Heart right ventricle (tissue), 16 donors: Measurements from ENCODE around the gene GDPD5. TPM values are rescaled to one million over a fixed set of nuclear protein-coding genes. Genes with fewer than 3 reads are reported as not detected.

Experiments used
- ATAC-seq, 8 donors: fragments of 200-7000 bp; cut with Tn5 transposase; one replicate each; pipeline ENCODE4 v1.9.1; 2020; ENCODE audit warnings: mild to moderate bottlenecking in 8 of 8, moderate library complexity in 8 of 8, moderate number of reproducible peaks in 1 of 8
- DNase-seq, 2 donors: peaks; one replicate each; pipeline ENCODE4 v3.0.0-alpha.2; 2020
- H3K27ac ChIP-seq, 10 donors: fragments of 200-600 bp; sonication (generic) in 2 of 10; one replicate each; pipeline versions ENCODE4 v1.5.0 to v1.8.0; 2020 to 2022; ENCODE audit warnings: mild to moderate bottlenecking in 3 of 10
- H3K27me3 ChIP-seq, 7 donors: fragments of 200-600 bp; one replicate each; pipeline ENCODE4 v1.8.0; 2021 to 2022; ENCODE audit warnings: mild to moderate bottlenecking in 2 of 7
- H3K36me3 ChIP-seq, 9 donors: fragments of 200-600 bp; sonication (generic) in 1 of 9; one replicate each; pipeline versions ENCODE4 v1.5.0 to v1.8.0; 2020 to 2022; ENCODE audit warnings: mild to moderate bottlenecking in 2 of 9
- H3K4me1 ChIP-seq, 9 donors: fragments of 200-600 bp; sonication (generic) in 1 of 9; one replicate each; pipeline versions ENCODE4 v1.5.0 to v1.8.0; 2020 to 2022; ENCODE audit warnings: mild to moderate bottlenecking in 4 of 9
- H3K4me3 ChIP-seq, 10 donors: fragments of 200-600 bp; sonication (generic) in 2 of 10; one replicate each; pipeline versions ENCODE4 v1.5.0 to v1.8.0; 2020 to 2022; ENCODE audit warnings: mild to moderate bottlenecking in 7 of 10, moderate library complexity in 2 of 10
- H3K9me3 ChIP-seq, 11 donors: fragments of 200-600 bp in 10 of 11; sonication (generic) in 2 of 11; one replicate each; pipeline versions ENCODE4 v1.5.0 to v1.8.0; 2013 to 2022; ENCODE audit warnings: mild to moderate bottlenecking in 2 of 11, control low read depth in 1 of 11, moderate library complexity in 1 of 11
- WGBS, 2 donors: extraction: QIAGEN DNeasy Blood & Tissue Kit; methylation state at CpG; one replicate each; pipeline ENCODE4 v1.1.7; 2013; ENCODE audit warnings: inconsistent platforms in 1 of 2; 5-methylcytosine and 5-hydroxymethylcytosine counted together
- intact Hi-C, 10 donors: fragments of 100-400 bp; cut with DNase I; formaldehyde crosslinking; loops; one replicate each; pipeline versions ENCODE4 v1.11.1 to v1.14.2; 2022
- polyA plus RNA-seq, 2 donors: library from polyadenylated mRNA; stranded (reverse); fragments of 200-250 nt; gene quantifications; one replicate each; pipeline ENCODE4 v1.2.3, GENCODE V29; 2013
- total RNA-seq, 10 donors: library from RNA; stranded (reverse); fragmentation: NEBNext Ultra II Directional in 3 of 10; extraction: Animal tissue kit (Norgen Biotek cat#: 25700) in 3 of 10; gene quantifications; one replicate each; pipeline versions ENCODE4 v1.2.1 to v1.2.4, GENCODE V29; 2021 to 2023
- TF ChIP-seq, protein P1 (sequence below), 9 donors: fragments of 200-600 bp; sonication (generic) in 2 of 9; IDR thresholded peaks; one replicate each; pipeline versions ENCODE4 v1.5.0 to v1.8.0; 2021 to 2022; ENCODE audit warnings: antibody characterized with exemption in 9 of 9, mild to moderate bottlenecking in 5 of 9, moderate library complexity in 1 of 9
- donor health status: Arrhythmogenic right ventricular cardiomyopathy.
- donor health status: ischemic (EF 13 %, LVEDD 7.1; RV severe dilation, severe dysfunction).
- donor health status: healthy with polysubstance abuse.
- donor health status: DM: no; HTN: yes; CAD: no.
- donor health status: DM: no; HTN: no; CAD: no.
- donor health status: ischemic (EF 25% LVEDD 6.9; RV normal size, moderate dysfunction).
- donor health status: ischemic (EF 25% LVEDD 5.7; RV mildly dilated, moderate dysfunction).
- donor health status: healthy.
- donor health status: DM: yes; HTN: yes; CAD: no.
- donor health status: Ischemic cardiomyopathy.
- donor health status: ischemic (EF 35%, LVEDD 5.7; RV mildly dilated, moderate dysfunction).
- donor health status: nonischemic (EF 11% LVEDD 7.7; RV severe dilation, severe dysfunction).
- donor health status: DM: yes; HTN: yes; CAD: no.
- donor health status: PGD.
- donor health status: ischemic (EF 29% LVEDD 5.4; RV normal size, mild dysfunction).
- donor health status: nonischemic (EF 23%, LVEDD 6.1; RV moderate dilation, normal function).

Gene GDPD5
- total and polyA plus RNA-seq, 12 donors = 3.3 to 10.3 (median 4.1) TPM

DNA sequence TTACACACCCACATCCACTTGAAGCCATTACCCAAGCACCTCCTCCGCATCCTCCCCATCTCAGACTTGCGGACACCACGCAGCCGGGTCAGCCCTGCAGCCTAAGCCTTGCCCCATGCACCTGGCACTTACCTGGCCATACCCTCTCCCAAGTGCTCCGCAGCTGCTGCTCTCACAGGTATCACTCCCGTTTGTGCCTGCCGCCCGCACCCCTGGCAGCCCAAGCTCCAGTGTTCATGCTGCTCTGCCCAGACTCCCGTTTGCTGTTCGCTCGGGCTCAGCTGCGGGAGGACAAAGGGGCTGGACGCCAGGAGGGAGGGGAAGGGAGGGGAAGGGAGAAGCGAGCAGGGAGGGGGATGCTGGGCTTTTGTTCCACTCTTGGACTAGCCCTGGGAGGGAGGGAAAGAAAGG is 92.8 kb downstream of the GDPD5 start, which contains the start of gene KLHL35:
Gene KLHL35 (minus strand): TSS at position 293 of the 411 bp plus-strand sequence. CDS start 2,574 bp downstream, outside the sequence.
- 16 to 23% methylated on average over 14 of the region's 14 CpGs for WGBS, 2 donors
- ATAC-seq = no peak

DNA sequence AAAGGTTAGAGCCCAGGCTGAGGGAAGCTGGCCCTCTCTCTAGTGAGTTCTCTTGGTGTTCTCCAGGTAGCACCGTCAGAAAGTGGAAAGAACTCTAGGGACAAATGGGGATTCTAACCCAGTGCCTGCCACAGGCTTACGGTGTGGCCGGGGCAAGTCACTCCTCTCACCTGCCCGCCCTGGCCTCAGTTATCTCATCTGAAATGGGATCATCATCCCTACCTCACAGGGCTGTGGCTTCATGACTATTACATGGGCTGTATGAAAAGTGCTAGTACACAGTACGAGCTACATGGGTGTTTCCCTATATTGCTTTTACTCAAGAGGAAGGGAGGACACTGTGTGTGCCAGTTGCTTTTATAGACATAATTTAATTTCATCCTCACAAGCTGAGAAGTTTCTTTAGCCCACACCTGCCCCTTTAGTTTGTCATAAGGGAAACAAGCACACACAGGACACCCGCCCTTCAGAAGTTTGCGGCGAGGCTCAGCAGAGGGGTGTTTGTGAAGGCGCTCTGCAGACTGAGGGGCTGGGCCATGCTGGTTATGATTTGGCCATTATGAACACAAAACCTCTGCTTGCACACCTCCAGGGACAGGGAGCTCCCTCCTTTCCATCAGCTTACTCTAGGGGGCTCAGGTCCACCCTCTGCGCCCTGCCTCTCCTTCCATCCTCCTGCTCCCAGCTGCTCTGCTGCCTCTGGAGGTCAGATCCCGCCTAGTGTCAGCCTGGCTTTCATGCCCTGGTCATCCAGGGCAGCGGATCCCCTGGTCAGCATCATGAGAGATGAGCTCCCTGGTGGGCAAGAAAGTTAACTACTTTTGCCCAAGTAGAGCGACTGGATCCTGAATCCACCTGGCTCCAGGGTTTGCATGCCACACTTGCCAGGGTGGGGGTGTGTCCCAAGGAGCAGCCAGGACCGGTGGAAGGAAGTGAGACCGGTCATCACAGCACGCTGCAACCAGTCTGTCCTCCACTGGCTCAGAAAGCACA is 93.9 kb downstream of the GDPD5 start:
- H3K4me1 ChIP-seq = peaks cover 3 to 35% (median 12%) of the 10 kb centered on the region in 9 donors
- H3K9me3 ChIP-seq = peaks cover 0 to 6% (median 0%) of the 10 kb centered on the region in 11 donors
- peaks cover 0 to 54% (median 30%) of the 10 kb centered on the region in 7 donors for H3K27me3 ChIP-seq
- 52 to 57% methylated on average over 16 of the region's 16 CpGs for WGBS, 2 donors
- H3K4me3 ChIP-seq = no peak overlapping the region
- DNase-seq (no peak), ATAC-seq (no peak)
- no peak overlapping the region for H3K27ac ChIP-seq
- TF ChIP-seq, protein P1, sequence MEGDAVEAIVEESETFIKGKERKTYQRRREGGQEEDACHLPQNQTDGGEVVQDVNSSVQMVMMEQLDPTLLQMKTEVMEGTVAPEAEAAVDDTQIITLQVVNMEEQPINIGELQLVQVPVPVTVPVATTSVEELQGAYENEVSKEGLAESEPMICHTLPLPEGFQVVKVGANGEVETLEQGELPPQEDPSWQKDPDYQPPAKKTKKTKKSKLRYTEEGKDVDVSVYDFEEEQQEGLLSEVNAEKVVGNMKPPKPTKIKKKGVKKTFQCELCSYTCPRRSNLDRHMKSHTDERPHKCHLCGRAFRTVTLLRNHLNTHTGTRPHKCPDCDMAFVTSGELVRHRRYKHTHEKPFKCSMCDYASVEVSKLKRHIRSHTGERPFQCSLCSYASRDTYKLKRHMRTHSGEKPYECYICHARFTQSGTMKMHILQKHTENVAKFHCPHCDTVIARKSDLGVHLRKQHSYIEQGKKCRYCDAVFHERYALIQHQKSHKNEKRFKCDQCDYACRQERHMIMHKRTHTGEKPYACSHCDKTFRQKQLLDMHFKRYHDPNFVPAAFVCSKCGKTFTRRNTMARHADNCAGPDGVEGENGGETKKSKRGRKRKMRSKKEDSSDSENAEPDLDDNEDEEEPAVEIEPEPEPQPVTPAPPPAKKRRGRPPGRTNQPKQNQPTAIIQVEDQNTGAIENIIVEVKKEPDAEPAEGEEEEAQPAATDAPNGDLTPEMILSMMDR (IDR thresholded peaks at IDR 0.05) = no peak
- intact Hi-C loops = no loop called here
- H3K36me3 ChIP-seq = peaks cover 0 to 6% (median 0%) of the 10 kb centered on the region in 9 donors

More for the DNA sequence above, 92.8 kb downstream of the GDPD5 start, which contains the start of gene KLHL35:
- H3K36me3 ChIP-seq = peaks cover 0 to 7% (median 0%) of the 10 kb centered on the region in 9 donors
- H3K4me3 ChIP-seq = no peak within 1 kb of the TSS
- H3K27me3 ChIP-seq = peaks cover 0 to 54% (median 30%) of the 10 kb centered on the region in 7 donors
- no peak for DNase-seq
- peaks cover 0 to 6% (median 0%) of the 10 kb centered on the region in 11 donors for H3K9me3 ChIP-seq
- intact Hi-C loops = no loop called here
- TF ChIP-seq, protein P1 (IDR thresholded peaks at IDR 0.05) = no peak
- H3K4me1 ChIP-seq = peaks cover 3 to 31% (median 8%) of the 10 kb centered on the region in 9 donors
- no peak within 1 kb of the TSS for H3K27ac ChIP-seq

DNA sequence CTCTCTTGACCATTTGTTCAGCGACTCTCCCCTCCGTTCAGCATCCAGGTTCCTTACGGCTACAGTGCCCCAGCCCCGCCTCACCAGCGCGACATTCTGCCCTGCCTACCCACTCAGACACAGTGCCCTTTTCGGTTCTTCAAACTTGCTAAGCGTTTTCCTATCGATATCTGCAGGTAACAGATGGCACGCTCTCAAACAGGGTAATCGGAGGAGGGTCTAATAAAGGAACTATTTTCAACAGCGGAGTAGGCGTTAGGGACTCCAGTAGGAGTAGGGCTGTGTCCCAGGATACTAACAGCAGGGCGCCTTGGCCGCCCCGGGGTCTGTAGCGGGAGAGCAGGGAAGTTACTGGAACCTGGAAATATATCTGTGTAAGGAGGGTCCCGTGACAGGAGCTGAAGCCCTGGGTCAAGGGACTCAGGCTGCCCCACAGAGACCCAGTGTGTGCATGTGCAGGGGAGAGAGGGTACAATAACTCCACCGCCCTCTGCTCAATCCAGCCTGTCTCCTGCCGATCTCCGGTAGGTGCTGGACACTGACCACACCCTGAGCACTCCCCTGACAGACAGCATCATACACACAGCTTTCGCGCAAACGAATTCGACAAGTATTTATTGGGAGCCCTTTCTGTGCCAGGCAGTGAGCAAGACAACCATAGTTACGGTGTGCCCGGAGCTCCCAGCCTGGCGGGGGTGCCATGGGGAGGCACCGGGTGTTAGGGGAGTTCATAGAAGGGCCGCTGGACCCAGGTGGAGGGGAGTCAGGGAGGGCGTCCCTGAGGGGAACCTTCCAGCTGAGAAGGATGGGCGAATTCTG is 94.8 kb downstream of the GDPD5 start:
- WGBS, 2 donors = 30 to 33% methylated on average over 32 of the region's 32 CpGs
- Histone ChIP-seq H3K4me3 (peak overlapping the region in 9 of 10 donors; percentile 17 to 50 (median 38)), H3K27ac (peak overlapping the region in 1 of 10 donors; percentile 6), H3K36me3 (peaks cover 0 to 4% (median 0%) of the 10 kb centered on the region in 9 donors), H3K9me3 (peaks cover 0 to 6% (median 0%) of the 10 kb centered on the region in 11 donors), H3K4me1 (peaks cover 3 to 35% (median 12%) of the 10 kb centered on the region in 9 donors), H3K27me3 (peaks cover 0 to 54% (median 30%) of the 10 kb centered on the region in 7 donors)
- ATAC-seq (no peak), DNase-seq (no peak)
- TF ChIP-seq, protein P1 (IDR thresholded peaks at IDR 0.05) = no peak
- intact Hi-C loops = no loop called here
